ENCODE measurements around the gene TMEM238L.

DNA sequence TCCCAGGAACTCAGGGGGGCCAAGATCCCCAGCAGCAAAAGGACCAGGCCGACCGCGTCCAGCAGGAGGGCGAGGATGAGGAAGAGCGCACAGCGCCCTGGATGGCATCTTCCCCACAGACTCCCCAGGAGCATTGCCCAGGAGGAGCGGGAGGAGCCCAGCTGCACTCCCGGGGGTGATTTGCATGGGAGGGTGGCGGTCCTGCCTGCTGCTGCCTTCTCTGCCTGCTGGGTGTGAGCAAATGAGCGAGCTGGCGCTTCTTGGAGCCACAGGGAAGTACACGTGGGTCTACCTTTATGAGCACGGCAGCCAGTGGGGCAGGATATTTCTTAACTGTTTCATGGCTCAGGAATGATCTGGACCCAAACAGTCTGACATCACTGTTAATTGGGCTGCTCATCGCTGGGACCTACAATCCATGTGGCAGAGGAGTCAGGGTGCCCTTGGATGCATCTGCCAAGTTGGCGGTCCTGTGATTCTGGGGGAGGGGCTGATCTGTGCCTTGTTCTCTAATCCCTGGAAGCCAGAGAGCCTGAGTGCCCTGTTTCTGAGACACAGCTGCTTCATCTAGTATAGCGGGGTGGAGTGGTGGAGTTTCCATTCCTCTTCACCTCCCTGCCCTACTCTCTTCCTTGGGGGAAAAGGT, at the start of gene TMEM238L:
- TF ChIP-seq, protein P1, sequence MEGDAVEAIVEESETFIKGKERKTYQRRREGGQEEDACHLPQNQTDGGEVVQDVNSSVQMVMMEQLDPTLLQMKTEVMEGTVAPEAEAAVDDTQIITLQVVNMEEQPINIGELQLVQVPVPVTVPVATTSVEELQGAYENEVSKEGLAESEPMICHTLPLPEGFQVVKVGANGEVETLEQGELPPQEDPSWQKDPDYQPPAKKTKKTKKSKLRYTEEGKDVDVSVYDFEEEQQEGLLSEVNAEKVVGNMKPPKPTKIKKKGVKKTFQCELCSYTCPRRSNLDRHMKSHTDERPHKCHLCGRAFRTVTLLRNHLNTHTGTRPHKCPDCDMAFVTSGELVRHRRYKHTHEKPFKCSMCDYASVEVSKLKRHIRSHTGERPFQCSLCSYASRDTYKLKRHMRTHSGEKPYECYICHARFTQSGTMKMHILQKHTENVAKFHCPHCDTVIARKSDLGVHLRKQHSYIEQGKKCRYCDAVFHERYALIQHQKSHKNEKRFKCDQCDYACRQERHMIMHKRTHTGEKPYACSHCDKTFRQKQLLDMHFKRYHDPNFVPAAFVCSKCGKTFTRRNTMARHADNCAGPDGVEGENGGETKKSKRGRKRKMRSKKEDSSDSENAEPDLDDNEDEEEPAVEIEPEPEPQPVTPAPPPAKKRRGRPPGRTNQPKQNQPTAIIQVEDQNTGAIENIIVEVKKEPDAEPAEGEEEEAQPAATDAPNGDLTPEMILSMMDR (IDR thresholded peaks at IDR 0.05; ENCODE audit: low read depth, low read length, poor library complexity, severe bottlenecking) = no peak
- TF ChIP-seq EZH2phosphoT487 (IDR thresholded peaks at IDR 0.05; ENCODE audit: borderline replicate concordance, low read length) = no peak

All from DOHH2 (cell line).